ENCODE data around the gene FADS1.
A peak's percentile ranks its signal among the peaks of the same experiment; 100 is the strongest.

Gene FADS1

DNA sequence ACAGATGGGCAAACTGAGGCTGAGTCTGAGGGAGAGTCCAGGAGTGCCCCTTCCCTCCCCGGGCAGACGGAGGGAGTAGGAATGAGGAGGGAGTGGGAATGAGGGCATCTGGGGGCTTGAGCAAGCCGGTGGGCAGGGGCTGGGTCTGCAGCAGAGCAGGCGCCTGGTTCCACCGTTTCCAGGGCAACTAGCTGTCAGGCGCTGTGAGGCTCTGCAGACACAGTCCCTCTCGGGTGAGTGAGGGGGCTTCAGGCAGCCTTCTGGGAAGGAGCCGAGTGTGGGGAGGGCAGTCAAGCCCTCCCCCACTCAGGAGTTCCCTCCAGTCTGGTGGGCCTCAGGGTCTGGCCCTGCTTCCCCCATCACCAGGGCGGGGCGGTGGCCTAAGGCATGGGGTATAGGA lies 43.4 kb downstream of the FADS1 start:
- in situ Hi-C loops (cut with HindIII; ENCODE audit: low sequenced_read_pairs) = no loop called here
- no peak overlapping the region for H3K4me3 ChIP-seq (ENCODE audit: low read depth, low read length)
- TF ChIP-seq, protein P1, sequence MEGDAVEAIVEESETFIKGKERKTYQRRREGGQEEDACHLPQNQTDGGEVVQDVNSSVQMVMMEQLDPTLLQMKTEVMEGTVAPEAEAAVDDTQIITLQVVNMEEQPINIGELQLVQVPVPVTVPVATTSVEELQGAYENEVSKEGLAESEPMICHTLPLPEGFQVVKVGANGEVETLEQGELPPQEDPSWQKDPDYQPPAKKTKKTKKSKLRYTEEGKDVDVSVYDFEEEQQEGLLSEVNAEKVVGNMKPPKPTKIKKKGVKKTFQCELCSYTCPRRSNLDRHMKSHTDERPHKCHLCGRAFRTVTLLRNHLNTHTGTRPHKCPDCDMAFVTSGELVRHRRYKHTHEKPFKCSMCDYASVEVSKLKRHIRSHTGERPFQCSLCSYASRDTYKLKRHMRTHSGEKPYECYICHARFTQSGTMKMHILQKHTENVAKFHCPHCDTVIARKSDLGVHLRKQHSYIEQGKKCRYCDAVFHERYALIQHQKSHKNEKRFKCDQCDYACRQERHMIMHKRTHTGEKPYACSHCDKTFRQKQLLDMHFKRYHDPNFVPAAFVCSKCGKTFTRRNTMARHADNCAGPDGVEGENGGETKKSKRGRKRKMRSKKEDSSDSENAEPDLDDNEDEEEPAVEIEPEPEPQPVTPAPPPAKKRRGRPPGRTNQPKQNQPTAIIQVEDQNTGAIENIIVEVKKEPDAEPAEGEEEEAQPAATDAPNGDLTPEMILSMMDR (IDR thresholded peaks at IDR 0.05; ENCODE audit: low read depth, low read length) = no peak

DNA sequence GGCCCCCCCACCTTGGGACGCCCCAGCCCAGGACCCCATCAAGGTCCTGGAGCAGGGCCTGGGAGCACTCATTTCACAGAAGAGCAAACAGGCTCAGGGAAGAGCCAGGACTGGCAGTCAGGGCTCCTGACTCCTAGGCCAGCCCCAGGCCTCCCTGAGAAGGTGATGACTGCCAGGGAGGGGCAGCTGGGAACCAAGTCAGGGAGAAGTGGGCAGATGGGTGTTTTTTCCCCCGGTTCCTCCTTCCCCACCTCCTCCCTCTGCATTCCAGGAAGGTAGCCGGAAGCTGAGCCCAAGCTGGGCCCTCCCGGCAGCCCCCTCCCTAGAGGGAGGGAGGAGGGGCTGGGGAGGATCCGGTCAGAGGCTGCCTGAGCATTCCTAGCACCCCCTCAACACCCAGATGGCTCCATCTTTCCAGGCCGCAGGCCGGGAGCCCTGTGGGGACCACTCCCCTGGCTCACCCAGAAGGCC lies 44.8 kb downstream of the FADS1 start:
- TF ChIP-seq, protein P1 (IDR thresholded peaks at IDR 0.05; ENCODE audit: low read depth, low read length) = no peak
- DNase-seq (ENCODE audit: low read depth, low spot score) = no peak
- no peak overlapping the region for H3K4me3 ChIP-seq (ENCODE audit: low read depth, low read length)
- in situ Hi-C loops (cut with HindIII; ENCODE audit: low sequenced_read_pairs) = no loop called here

More for the DNA sequence above, 43.4 kb downstream of the FADS1 start:
- no peak for DNase-seq (ENCODE audit: low read depth, low spot score)

DNA sequence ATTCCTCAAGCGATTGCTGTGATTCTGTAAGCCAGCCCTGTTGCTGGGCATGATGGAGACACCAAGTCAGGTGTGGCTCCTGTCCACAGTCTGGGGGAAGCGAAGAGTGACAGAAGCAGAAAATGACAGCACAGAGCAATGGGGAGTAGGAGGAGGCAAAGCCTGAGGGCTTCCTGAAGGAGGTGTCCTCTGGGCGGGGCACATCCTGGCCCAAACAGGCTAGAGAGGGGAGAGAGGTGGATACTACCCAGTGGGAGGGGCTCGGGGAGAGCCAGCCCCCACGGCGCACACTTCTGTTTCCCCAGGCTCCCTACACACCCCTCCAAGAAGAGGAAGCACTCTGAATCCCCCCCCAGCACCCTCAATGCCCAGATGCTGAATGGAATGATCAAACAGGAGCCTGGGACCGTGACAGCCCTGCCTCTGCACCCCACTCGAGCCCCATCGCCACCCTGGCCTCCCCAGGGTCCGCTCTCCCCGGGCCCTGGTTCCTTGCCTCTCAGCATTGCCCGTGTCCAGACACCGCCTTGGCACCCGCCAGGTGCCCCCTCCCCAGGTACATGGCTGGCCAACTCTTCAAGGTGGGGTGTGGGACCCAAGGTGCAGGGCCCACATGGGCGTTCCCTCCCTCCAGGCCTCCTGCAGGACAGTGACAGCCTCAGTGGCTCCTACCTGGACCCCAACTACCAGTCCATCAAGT lies 45.5 kb downstream of the FADS1 start:
- TF ChIP-seq, protein P1 (IDR thresholded peaks at IDR 0.05; ENCODE audit: low read depth, low read length) = no peak
- no peak overlapping the region for H3K4me3 ChIP-seq (ENCODE audit: low read depth, low read length)
- in situ Hi-C loops (cut with HindIII; ENCODE audit: low sequenced_read_pairs) = no loop called here
- DNase-seq (ENCODE audit: low read depth, low spot score) = no peak

DNA sequence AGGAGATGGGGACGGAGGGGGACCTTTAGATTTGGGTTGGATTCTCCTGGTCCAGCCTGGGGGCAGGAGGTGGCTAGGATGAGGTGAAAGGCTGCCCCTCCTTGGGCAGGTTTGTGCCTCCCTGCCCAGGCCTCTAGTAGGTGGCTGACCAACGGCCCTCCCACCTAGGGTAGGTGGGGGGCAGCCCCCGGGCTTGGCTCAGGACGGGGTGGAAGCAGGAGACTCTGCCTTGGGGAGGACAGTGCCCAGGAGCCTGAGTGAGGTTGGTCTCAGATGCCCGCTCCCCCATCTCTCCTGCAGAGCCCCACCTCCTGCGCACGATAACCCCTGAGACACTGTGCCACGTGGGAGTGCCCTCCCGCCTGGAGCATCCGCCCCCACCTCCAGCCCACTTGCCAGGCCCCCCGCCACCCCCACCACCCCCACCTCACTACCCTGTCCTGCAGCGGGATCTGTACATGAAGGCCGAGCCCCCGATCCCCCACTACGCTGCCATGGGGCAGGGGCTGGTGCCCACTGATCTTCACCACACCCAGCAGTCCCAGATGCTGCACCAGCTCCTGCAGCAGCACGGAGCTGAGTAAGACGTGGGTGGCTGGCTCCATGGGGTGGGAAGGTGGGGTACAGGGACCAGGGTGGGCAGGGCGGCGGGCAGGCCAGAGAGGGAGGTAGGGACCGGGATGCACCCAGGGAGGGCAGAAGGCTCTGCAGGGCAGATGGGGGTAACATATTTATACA lies 46.7 kb downstream of the FADS1 start:
- no peak overlapping the region for H3K4me3 ChIP-seq (ENCODE audit: low read depth, low read length)
- TF ChIP-seq, protein P1 (IDR thresholded peaks at IDR 0.05; ENCODE audit: low read depth, low read length) = no peak
- in situ Hi-C loops (cut with HindIII; ENCODE audit: low sequenced_read_pairs) = no loop called here
- DNase-seq (ENCODE audit: low read depth, low spot score) = no peak

DNA sequence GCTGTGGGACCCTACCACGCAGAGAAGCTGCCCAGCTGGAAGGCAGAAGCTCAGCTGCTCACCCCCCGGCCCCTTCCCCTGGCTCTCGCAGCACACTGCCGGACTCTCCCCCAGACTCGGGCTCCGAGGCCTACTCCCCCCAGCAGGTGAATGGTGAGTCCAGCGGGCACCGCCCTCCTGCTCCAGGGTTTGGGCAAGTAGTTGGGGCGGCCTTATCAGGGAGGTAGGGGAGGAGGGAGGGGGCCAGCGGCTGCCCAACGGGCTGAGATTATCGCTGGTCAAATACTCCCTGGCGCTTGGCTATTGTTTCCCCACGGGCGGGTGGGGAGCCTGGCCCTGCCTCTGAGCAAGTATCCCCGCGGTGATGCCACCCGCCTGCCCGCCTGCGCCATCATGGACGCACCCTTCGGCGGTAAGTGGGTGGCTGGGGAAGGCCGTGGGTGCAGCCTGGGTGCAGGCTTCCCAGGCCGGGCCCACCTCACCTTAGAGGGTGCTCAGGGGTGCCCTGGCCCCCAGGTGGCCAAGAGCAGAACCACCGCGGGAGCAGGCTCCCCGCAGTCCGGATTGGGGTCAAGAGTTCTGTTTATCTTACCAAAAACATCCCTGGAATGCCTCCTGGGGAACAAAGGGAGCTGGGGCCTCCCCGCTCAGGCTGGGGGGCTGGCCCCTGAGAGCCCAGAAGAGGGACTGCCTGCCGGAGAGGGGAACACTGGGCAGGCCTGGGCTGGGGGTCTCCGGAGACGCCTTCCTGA lies 47.5 kb downstream of the FADS1 start:
- peak; percentile 32 for DNase-seq (ENCODE audit: low read depth, low spot score)
- no peak overlapping the region for H3K4me3 ChIP-seq (ENCODE audit: low read depth, low read length)
- TF ChIP-seq, protein P1 (IDR thresholded peaks at IDR 0.05; ENCODE audit: low read depth, low read length) = peak; percentile 33
- in situ Hi-C loops (cut with HindIII; ENCODE audit: low sequenced_read_pairs) = no loop called here

DNA sequence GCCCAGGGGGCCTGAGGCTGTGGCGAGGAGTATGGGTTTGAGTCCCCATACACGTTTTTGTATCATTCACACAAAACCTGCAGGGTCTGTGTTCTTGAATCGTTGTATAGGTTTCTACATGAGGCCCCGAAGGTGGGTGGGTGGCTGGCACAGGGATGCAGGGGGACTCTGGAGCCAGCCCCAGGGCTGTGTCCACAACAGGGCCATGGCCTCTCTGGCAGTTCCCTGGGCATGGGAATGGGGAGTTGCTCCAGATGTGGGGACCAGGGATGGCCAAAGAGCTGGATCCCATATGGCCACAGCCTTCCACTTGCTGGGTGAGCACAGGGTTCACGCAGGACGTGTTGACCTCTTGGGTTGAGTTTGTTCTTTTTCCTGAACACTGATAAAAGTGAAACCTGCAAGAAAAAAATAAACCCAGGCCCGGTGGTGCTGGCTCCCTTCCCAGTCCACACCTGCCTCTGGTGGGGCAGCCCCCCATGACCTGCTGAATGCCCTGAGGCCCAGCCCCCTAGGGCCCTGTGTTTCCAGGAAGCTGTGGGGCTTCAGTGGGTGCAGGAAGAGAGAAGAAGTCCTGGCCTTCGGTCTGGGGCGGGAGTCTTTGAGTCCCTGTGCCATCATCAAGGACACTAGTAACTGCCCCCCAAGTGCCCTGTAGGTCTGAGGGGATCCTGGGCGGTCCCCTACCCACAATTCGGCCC lies 48.3 kb downstream of the FADS1 start:
- TF ChIP-seq, protein P1 (IDR thresholded peaks at IDR 0.05; ENCODE audit: low read depth, low read length) = no peak
- in situ Hi-C loops (cut with HindIII; ENCODE audit: low sequenced_read_pairs) = no loop called here
- no peak overlapping the region for H3K4me3 ChIP-seq (ENCODE audit: low read depth, low read length)

More for the DNA sequence above, 48.3 kb downstream of the FADS1 start:
- no peak for DNase-seq (ENCODE audit: low read depth, low spot score)
